ENCODE measurements around the gene VSTM1.
A peak's percentile ranks its signal among the peaks of the same experiment; 100 is the strongest.
"Not testable (repeated sequence)": the region's sequence is repeated elsewhere in the genome, so short reads cannot be mapped to it uniquely, and the experiment has no call there.

VSTM1 gene, protein sequence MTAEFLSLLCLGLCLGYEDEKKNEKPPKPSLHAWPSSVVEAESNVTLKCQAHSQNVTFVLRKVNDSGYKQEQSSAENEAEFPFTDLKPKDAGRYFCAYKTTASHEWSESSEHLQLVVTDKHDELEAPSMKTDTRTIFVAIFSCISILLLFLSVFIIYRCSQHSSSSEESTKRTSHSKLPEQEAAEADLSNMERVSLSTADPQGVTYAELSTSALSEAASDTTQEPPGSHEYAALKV

DNA sequence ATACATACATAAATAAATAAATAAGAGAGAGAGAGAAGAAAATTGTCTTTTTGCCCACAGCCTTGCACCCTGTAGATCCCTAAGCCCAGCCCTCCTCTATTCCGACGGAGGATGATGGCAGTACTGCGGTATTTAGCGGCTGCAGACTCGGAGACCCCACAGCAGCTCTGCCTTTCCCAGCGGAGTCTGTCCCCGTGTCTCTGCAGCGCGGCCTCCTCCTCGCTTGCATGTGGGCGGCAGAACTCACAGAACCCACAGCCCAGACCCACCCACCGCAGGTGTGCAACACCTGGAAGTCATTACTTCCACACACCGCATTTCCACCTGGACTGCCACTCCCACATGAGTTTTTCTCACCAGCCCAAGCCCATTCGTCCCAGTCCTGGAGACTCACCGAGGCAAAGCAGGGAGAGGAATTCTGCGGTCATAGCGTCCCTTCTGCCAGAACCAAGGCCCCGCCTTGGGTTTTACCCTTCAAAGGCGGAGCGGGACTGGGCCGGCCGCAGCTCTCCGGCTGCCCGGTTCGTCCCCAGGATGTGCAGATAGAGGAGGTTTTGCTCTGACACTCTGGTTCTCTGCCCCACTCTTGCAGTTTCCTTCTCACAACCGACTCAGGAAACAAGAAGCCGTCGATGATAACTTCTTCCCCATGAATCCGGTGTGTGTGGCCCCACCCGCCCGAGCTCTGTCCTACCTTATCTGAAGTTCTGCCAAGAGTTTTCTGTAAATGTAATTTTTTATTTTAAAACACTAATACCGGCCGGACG is at the start of gene VSTM1:
Gene VSTM1, minus strand, starts transcription at position 548 of the 767 bp plus-strand sequence. Its CDS starts 120 bp downstream, at position 428.
- no peak for DNase-seq (ENCODE audit: low read depth)

DNA sequence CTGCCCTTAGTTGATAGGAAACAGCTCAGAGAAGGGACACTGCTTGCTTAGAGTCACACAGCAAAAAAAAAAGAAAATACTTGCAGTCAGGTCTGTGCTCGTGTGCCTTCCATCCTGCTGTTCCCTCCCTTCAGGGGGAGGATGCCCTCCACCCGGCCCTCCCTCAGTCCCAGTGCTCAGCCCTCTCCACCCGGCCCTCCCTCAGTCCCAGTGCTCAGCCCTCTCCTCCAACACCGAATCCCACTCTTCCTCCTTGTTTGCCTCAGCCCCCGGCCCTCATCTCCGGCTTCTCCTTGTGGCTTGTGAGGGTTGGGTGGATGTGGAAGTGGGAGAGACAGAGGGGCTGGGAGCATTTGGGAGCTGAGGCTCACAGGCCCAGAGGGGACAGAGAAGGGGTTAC is 46.0 kb upstream of the VSTM1 start:
- DNase-seq (ENCODE audit: low read depth): no peak

DNA sequence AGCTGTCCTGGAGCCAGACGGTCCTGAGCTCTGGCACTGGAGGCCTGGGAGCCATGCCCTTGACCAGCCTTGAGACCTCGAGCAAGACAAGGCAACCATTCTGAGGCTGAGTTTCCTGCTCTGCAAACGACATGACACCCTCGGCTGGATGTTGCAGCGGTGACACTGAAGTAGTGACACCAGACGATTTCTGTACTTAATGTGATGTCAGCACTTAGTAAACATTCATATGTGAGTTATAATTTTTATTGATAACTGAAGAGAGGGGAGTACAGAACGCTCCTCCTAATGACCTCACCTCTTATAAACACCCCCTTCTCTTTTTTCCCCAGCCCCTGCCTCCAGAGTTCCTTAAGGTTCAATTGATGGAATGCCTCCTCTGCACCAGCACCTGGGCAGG is 44.8 kb upstream of the VSTM1 start:
- DNase-seq (ENCODE audit: low read depth): no peak

DNA sequence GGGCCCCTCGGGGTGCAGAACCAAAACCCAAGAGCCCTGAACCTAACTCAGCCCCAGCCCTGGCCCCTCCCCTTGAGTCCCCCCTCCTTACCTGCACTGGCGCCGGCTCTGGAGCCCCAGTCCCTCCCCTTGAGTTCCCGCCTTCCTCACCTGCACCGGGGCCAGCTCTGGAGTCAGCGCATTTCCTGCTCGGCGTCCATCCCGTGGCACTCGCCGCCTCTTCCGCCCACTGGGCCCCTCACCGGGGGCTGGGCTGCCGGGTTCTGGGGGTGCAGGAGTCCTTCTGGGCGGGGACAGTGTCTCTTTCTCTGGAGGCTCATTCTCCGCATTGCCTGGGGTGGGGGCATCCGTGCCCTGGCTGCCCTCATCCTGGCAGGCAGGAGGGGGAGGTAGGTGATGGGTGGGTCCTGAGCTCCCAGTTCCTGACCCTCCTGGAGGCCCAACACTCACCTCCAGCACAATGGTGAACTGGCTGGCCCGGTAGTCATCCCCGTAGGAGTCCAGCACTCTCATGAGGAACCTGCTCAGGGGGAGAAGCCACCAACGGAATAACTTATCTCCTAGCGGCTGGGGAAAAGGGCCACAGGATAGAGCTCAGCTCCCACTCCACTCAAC is 44.3 kb upstream of the VSTM1 start:
- DNase-seq (ENCODE audit: low read depth): no peak

DNA sequence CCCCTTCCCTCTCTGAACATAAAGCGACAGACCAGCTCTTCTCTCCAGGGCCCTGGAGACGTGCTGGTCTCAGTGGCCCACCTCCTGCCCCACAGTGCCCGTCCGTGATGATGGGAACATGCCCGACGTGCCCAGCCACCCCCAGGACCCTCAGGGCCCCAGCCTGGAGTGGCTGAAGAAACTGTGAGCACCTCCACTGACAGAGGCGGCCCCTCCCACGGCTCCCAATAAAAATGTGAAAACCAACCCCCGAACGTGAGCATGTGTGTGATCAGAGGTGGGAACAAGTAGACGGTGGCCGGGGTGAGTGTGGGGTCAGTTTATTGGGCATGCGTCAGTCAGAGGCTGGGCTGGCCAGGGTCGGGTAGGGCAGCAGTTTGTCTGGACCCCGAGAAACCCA is 43.0 kb upstream of the VSTM1 start:
- DNase-seq (ENCODE audit: low read depth): no peak

DNA sequence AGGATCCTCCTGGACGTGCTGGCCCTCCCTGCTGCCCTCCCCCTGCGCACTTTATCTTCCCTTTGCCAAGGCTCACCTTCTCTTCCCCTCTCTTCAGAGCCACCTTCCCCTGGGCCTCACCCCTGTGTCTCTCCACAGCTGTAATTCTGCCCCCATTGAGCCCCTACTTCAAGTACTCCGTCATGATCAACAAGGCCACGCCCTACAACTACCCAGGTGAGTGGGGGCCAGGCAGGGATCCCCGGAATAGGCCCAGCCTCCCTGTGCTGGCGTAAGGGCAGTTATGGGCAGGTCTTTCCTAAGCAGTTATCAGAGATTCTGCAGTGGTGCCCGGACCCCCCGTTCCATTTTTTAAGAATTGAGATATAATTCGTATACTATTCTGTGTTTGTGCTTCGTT is 42.1 kb upstream of the VSTM1 start:
- DNase-seq (ENCODE audit: low read depth): no peak

DNA sequence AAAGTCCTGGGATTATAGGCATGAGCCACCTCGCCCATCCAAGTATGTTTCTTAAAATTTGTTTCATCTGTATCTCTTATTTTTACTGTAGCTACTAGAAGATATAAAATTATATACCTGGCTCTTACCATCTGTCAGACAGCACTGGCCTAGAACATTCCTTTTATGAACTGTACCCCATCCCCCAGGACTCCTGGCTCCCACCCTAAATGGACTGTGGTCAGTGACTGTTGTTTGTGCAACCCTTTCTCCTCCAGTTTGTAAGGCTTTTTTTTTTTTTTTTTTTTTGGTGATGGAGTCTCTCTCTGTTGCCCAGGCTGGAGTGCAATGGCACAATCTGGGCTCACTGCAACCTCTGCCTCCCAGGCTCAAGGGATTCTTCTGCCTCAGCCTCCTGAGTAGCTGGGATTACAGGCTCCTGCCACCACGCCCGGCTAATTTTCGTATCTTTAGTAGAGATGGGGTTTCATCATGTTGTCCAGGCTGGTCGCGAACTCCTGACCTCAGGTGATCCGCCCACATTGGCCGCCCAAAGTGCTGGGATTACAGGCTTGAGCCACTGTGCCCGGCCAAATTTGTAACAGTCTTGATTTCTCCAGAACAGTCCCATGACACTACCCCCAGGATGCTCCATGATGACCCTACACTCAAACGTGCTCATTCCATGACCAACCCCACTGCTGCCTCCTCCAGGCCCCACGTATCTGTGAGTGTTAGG is 41.5 kb upstream of the VSTM1 start:
- DNase-seq (ENCODE audit: low read depth): no peak

DNA sequence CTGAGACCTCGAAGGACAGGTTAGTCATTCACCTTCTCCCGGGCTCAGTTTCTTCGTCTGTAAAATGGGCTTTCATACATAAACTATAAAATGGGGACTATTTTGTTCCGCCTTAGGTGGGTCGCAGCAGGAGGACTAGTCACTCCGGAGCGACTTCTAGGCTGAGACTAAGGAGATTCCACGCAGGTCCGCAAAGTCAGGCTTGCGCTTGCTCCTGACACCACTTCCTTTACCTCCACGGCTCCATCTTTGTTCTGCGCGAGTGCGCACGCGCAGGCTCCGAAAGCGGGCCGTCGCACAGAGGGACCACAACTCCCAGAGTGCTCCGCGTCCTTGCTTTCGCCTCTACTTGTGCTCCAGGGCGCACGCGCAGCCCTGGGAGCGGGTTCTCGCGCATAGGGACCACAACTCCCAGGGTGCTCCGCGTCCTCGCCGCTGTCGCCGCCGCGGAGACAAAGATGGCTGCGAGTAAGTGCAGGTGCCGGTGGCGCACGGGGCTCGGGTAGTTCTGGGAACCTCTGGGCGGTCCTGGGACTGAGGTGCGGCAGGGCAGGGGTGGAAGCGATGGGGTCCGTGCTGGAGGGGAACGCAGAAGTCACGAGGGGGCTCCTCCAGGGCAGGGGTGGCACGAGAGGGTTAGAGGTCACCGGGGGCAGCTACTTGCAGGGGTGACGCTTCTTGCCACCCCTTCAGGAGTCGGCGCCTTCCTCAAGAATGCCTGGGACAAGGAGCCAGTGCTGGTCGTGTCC is 38.9 kb upstream of the VSTM1 start, which contains the start of gene NDUFA3:
Gene NDUFA3, plus strand, starts transcription at position 435 of the 749 bp plus-strand sequence. Its CDS starts 24 bp downstream, at position 459.
- peak; percentile 93 for DNase-seq (ENCODE audit: low read depth)

DNA sequence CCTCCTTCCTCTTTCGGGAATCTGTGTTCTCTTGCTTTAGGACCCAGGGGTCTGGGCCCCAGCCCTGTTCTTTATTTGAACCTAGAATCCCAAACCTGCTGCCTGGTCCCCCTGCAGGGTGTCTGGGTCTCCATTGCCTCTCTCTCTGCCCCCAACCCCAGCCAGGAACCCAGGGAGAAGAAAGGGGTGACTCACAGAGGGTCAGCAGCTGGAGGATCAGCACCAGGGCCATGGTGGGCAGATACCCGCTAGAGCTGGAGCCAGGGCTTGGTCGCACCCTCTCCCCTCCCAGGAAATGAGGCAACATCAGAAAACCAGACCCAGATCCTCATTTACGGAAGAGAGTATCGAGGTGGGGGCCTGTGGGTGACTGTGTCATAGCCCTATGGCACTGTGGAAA is 36.9 kb upstream of the VSTM1 start, which contains the start of gene OSCAR:
Gene OSCAR, minus strand, starts transcription at position 243 of the 400 bp plus-strand sequence. Its CDS starts 11 bp downstream, at position 232.
- DNase-seq (ENCODE audit: low read depth): no peak

DNA sequence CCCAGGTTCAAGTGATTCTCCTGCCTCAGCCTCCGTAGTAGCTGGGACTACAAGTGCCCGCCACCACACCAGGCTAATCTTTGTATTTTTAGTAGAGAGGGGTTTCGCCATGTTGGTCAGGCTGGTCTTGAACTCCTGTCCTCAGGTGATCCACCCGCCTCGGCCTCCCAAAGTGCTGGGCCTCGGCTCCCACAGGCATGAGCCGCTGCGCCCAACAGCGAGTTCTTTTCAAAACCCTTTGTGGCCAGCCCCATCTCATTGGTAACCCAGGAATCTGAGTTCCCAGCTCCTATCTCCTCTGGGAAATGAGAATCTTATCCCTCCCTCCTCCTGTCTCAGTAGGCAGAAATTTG is 36.2 kb upstream of the VSTM1 start:
- not testable (repeated sequence) for DNase-seq (ENCODE audit: low read depth)

DNA sequence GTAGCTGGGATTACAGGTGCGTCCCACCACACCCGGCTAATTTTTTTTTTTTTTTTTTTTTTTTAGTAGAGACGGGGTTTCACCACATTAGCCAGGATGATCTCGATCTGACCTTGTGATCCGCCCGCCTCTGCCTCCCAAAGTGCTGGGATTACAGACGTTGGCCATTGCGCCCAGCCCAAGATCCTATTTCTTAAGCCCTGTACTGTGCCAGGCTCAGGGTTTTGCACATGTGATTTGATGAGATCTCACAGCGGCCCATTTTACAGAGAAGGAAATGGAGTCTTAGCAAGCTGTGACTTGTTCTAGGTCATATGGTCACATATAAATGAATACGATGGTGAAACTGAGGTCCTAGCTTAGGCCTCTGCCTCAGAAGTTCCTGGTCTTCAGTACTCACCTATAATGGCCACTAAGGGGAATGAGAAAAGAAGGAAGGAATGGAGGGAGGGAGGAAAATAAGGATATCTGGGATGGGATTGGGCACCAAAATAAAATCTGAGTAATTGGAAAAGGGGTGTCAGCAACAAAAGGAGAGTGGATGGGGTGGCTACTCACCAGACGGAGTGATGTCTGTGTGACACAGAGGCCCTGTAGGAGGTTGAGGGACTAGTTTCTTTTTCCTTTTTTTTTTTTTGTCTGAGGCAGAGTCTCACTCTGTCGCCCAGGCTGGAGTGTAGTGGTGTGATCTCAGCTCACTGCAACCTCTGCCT is 35.6 kb upstream of the VSTM1 start:
- no peak for DNase-seq (ENCODE audit: low read depth)

DNA sequence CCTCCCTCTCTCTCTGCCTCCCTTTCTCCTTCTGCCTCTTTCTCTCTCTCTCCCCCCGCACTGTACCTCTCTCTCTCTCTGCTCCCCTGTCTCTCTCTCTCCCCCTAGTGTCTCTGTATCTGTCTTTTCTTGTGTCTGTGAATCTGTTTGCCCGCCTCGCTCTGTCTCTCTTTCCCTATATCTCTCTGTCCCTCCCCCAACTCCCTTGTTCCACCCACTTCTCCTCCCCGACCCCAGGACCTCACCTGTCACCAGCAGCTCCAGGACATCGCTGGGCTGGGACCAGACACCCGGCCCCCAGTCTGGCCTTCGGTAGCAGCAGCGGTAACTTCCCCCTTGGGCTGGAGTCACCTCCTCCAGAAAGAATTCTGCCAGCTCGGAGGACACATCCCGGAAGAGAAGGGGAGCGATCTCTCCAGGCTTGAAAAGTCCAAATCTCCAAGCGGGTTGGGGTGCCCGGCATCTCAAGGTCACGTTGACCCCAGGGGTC is 33.0 kb upstream of the VSTM1 start:
- no peak for DNase-seq (ENCODE audit: low read depth)

DNA sequence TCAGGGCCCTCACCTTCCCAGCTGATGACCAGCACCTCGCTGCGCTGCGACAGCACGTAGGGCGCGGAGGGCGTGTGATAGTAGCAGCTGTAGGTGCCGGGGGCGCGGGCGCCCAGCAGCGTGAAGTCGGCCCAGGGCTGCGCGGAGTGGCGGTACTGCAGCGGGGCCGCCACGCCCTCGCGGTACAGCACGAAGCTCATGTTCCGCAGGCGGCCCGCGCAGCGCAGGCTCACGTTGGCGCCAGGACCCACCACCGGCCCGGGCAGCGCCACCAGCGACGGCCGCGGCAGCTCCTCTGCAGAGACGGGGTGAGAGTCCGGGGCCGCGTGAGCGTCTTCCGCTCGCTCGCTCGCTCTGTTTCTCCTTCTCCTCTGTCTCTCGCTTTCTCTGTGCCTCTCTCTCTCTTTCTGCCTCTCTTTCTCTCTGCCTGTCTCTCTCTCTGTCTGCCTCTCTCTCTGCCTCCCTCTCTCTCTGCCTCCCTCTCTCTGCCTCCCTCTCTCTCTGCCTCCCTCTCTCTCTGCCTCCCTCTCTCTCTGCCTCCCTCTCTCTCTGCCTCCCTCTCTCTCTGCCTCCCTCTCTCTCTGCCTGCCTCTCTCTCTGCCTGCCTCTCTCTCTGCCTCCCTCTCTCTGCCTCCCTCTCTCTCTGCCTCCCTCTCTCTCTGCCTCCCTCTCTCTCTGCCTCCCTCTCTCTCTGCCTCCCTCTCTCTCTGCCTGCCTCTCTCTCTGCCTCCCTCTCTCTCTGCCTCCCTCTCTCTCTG is 32.3 kb upstream of the VSTM1 start:
- DNase-seq (ENCODE audit: low read depth): not testable (repeated sequence)

DNA sequence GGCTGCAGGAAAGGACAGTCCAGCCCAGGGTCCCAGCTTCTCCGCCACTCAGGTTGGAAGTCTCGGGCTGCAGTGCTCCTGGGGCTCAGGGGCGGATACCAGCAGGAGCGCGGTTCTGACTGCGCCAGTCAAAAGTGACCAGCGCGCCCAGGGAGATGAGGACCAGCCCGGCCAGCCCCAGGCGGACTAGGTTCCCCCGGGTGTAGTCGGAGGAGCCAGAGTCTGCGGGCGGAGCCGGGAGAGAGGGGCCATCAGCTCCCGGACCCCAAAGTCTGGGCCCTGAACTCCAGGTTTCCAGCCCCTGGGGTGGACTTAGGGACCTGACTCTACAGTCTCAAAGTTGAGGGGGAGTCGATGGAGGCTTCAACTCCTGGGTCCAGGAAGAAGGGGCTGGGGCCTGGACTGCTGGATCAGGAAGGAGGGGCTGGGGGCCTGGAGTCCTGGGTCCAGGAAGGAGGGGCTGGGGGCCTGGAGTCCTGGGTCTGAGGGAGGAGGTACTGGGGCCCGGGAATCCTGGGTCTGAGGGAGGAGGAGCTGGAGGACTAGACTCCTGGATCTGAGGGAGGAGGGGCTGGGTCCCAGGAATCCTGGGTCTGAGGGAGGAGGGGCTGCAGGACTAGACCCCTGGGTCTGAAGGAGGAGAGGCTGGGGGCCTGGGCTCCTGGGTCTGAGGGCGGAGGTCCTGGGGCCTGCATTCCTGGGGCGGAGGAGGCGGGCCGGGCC is 31.6 kb upstream of the VSTM1 start:
- no peak for DNase-seq (ENCODE audit: low read depth)

DNA sequence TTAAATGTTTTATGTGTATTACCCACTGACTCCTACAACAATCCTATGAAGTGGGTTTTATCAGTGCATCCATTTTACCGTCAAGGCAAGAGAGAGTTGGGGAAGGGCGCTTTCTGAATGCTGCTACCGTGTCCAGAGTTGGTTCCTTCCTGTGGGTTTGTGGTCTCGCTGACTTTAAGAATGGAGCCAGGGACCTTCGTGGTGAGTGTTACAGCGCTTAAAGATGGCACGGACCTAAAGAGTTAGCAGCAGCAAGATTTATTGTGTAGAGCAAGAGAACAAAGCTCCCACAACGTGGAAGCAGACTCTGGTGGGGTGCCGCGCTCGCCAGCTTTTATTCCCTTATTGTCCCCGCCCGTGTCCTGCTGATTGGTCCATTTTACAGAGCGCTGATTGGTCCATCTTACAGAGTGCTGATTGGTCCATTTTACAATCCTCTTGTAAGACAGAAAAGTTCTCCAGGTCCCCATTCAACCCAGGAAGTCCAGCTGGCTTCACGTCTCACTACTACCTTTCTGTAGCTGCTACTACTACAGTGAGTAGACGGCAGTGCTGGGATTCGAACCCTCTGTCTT is 30.8 kb upstream of the VSTM1 start:
- DNase-seq (ENCODE audit: low read depth): no peak

DNA sequence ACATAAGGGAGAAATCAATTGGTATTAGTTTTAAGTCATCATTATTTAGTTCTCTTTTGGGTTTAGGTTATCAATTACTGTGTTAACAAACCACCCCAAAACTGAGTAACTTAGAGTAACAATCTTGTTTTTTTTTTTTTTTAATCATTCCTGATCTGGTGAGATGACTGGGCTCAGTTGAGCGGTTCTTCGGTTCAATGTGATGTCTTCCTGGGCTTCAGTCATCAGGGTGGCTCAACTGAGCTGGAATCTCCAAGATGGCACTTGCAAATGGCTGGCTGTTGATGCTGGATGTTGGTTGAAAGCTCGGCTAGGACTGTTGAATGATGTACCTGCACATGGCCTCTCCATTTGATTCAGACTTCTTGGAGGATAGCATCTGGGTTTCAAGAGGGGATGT is 20.7 kb upstream of the VSTM1 start:
- no peak for DNase-seq (ENCODE audit: low read depth)

DNA sequence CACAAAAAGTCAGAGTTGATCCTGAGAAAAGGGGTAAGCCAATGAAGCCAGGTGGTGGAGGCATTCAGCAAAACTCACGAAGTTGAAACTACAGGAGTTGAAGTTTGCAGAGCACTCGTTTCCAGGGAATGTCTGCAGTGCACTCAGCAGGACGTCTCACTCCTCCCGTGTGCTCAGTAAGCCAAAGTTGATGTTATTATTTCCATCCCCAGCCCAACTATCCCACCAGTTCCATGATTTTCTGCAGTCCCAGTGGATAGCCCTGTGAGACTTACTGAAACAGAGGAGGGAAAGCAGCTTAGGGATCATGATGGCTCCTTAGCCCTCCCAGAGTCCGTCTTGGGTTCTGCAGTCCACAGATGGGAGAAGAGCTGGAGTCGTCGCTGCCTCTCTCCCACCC is 17.3 kb upstream of the VSTM1 start, which contains the start of gene TARM1:
Gene TARM1, minus strand, starts transcription at position 334 of the 400 bp plus-strand sequence. Its CDS starts 25 bp downstream, at position 309.
- no peak for DNase-seq (ENCODE audit: low read depth)

DNA sequence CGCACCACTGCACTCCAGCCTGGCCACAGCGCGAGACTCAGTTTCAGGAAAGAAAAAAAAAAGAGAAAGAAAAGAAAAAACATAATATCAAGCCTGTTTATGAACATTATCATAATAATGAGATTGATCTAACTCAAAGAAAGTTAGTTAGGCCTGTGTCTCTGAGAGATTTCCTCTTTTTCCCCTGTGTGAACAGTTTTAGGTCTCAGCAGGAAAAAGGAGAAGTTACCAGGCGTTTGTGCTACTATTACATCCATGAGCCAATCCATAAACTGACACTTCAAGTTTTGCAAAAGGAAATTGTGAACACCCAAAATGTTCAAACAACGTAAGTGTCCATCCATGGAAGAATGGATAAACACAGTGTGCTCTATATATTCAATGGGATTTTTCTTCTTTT is 13.6 kb upstream of the VSTM1 start:
- DNase-seq (ENCODE audit: low read depth): no peak

DNA sequence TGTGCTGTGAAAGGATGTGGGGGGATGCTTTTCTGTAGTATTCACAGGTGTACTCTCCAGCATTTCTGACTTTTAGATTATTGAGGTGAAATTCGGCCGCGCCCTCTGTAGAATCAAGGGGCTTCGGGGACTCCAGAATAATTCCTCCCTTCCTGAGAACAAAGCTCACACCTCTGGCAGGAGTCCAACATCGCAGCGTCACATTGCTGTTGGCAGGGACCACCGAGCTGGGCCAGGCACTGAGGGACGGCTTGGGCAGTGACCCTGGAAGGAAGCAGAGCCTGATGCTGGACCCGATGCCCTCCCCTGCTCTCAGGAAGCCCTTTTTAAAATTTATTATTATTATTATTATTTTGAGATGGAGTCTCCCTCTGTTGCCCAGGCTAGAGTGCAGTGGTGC is 11.2 kb upstream of the VSTM1 start:
- DNase-seq (ENCODE audit: low read depth): no peak
